Right forelimb (tissue), 1 donor: ENCODE measurements around the gene FGA.
"Not testable (repeated sequence)": the region's sequence is repeated elsewhere in the genome, so short reads cannot be mapped to it uniquely, and the experiment has no call there.

Source experiments
- DNase-seq: peaks from one replicate; pipeline ENCODE4 v3.0.0-alpha.2; 2018

The FGA gene

GRCh38 chr4:154606728-154607723 lies 16.5 kb upstream of the FGA start:
- no peak for DNase-seq

GRCh38 chr4:154604696-154605200 lies 14.2 kb upstream of the FGA start:
- no peak for DNase-seq

- no peak for DNase-seq
These were observed 12.7 kb upstream of the FGA start for GRCh38 chr4:154603033-154603943.

DNA sequence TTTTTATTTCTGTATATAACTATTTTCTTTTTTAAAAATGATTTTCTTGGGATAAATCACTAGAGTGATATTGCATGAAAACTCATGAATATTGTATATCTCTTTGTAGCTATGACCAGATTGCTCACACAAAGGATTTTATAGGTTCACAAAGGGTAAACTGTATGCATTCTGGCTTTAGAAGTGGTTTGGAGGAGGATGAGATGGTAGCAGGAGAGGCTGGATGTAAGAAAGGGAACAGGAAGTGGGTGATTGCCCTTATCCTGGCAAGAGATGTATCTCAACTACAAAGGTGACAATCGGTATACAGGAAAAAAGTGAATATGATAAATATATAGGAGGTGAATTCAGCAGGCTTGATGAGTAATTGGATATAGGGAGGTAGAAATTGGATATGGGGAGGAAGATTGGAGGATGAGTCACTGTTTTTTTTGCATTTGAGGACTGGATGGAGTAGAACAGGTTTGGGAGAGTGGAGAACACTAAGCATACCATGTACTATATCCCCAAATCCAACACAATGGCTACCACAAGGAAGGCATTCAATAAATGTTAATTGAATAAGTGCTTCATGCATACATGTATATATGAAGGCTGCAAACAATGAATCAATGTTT lies 12.0 kb upstream of the FGA start:
- DNase-seq, result no peak

DNA sequence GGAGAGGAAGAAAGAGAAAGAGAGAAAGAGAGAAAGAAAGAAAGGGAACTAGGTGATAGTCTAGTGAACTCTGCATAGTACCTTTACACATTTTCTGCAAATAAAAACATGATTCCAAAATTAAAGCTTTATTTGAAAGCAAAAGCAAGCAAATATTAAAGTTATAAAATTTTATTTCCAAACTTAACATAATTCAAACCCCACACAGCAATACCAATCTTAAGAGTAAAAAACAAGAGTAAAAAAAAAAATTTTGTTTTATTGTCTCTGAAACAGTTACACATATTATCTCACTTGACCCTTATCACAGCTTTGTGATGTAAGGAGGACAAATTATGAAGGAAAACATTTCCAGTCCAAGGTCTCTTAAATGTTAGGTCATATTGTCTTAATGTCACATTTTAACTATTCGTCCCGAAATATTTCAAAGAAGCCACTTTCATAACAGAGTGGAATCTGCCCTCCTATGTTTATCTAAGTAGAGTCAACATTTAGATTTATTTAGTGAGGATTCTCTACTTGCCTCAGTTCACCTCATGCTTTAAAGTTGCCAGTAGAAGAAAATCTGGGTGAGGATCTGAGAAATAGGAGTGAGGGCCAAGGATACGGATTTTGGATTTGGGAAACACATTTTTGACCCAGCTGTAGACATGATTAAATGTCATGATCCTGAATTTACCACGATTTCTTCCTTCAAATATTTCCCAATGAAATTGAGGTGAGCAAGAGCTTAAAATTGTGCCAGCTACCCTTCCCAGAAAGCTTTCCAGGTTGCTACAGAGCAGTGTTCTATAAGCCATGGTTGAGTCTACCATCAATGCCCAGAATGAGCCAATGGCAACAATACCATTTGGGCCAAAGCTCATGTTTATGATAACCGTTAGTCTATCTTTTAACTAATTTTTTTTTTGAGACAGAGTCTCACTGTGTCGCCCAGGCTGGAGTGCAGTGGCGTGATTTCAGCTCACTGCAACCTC lies 7.5 kb upstream of the FGA start:
- no peak for DNase-seq

GRCh38 chr4:154597281-154597680 lies 6.7 kb upstream of the FGA start:
- not testable (repeated sequence) for DNase-seq

DNA sequence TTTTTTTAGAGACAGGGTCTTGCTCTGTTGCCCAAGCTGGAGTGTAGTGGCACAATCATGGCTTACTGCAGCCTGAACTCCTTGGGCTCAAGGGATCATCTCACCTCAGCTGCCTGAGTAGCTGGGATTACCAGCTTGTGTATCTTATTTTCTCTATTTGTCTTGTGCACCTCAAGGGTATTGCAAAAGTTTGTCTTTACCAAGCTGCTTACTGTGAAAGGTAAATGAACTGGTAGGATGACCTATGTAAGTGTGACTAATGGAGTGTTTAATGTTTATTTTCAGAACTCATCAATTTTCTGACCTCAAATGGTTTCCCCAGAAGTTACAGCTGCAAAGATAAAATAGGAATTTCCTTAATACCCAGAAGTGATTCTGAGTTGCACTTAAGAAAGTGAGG lies 5.3 kb upstream of the FGA start:
- no peak for DNase-seq

DNA sequence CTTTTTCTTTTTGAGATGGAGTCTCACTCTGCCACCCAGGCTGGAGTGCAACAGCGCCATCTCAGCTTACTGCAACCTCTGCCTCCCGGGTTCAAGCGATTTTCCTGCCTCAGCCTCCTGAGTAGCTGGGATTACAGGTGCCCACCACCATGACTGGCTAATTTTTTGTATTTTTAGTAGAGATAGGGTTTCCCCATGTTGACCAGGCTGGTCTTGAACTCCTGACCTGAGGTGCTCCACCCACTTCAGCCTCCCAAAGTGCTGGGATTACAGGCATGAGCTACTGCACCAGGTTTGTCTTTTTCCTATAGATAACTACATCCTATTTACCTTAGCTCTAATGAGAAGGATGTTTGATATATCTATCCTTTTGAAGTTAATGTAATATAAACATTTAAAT lies 3.8 kb upstream of the FGA start:
- DNase-seq, result not testable (repeated sequence)

GRCh38 chr4:154593868-154594267 lies 3.3 kb upstream of the FGA start:
- DNase-seq, result no peak

GRCh38 chr4:154591890-154592289 lies 1.3 kb upstream of the FGA start:
- no peak for DNase-seq

GRCh38 chr4:154589296-154590197 lies 995 bp downstream of the FGA start:
- no peak for DNase-seq

DNA sequence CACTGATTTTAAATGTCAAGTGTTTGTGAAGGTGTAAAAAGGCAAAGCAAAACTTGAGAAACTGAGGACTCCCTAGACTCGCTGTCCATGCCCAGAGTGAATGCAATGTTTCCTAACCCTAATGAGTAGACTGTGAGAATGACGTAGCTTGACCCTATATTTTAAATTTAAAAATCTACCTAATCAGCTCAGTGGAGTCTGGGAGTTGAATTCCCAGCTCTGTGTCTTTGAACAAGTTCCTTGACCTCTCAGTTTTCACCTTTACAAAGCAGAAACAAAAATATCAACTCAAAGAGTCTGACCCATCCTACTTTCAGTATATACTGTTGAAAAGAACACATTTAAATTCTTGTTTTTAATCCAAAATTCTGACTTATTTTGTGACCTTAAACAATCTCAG lies 2.3 kb downstream of the FGA start:
- no peak for DNase-seq

DNA sequence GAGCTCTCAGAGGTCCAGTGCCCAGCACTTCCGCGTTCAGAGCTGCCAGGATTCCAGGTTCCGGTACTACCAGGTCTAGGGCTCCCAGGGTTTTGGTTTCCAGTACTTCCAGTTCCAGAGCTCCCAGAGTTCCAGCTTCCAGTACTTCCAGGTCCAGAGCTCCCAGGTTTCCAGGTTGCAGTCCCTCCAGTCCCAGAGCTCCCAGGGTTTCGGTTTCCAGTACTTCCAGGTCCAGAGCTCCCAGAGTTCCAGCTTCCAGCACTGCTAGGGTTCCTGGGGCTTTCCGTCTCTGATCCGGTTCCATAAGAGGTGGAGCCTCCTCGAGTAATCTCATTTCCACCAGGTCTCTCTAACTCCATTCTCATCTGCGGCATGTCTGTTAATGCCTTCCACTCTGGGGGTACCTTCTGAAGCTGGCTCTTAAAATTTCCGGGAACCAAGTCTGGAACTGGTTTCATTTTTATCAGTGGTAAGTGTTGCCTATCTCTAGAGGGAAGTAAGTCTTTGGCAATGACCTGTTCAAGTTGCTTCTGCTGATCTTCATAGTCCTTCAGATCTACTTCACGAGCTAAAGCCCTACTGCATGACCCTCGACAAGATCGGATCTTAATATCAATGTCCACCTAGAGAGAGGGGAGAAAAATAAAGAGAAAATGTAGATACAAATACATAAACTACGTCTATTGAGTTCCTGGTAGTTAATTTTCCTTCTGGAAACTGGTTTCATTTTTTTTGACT lies 4.1 kb downstream of the FGA start:
- no peak for DNase-seq

GRCh38 chr4:154585369-154586018 lies 5.0 kb downstream of the FGA start:
- no peak for DNase-seq

DNA sequence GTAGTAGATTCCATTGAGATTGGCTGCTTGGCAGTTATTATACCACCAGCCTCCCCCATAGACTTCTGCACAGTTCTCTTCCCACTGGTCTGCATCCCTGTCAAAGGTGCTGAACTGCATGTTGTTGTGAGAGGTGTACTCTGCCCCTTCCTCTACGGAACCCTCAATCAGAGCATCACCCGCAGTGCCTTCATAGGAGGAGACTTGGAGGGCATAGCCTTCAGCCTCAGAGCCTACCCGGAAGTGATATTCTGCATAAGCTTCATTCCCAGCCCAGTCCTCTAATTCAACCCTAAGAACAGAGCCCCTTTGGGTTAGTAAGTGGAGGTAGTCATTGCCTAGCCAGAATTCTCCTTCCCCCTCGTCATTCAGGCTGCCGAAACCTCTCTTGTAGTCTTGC lies 6.3 kb downstream of the FGA start:
- DNase-seq, result no peak

GRCh38 chr4:154583677-154584076 lies 6.9 kb downstream of the FGA start:
- DNase-seq, result no peak

- no peak for DNase-seq
These were observed 7.3 kb downstream of the FGA start for GRCh38 chr4:154583230-154583629.

- no peak for DNase-seq
These were observed 7.8 kb downstream of the FGA start for GRCh38 chr4:154582723-154583122.

GRCh38 chr4:154579927-154580326 lies 10.6 kb downstream of the FGA start:
- DNase-seq, result no peak
